K562 (cell line): ENCODE data around the gene MBNL2. TPM values are rescaled to one million over a fixed set of nuclear protein-coding genes. Genes with fewer than 3 reads are reported as not detected.

ENCODE experiments used
- ATAC-seq: fragments of 200-7000 bp; cut with Tn5 transposase; 3 replicates; pipeline ENCODE4 v1.9.1; 2020; ENCODE audit warnings: moderate library complexity
- BruUV-seq: library from RNA; stranded (reverse); fragments of 400-500 nt; replicated peaks from 2 replicates; lab custom pipeline; 2021; lab: Mats Ljungman, UMichigan
- CTCF ChIA-PET: fragments of 300-600 bp; formaldehyde crosslinking; extraction: SDS; loops from one replicate; lab custom pipeline; 2021; ENCODE audit warnings: low intra/inter-chr PET ratio; lab: Yijun Ruan, JAX
- POLR2A ChIA-PET: fragments of 300-600, 350-650 bp; sonication (Branson Sonifier 250); formaldehyde crosslinking; extraction: SDS; loops from one replicate; lab custom pipeline; 2021; ENCODE audit warnings: antibody characterized with exemption, inconsistent platforms; lab: Yijun Ruan, JAX
- DNase-seq, 4 experiments: peaks; one replicate each; pipeline versions ENCODE4 v3.0.0 to v3.0.0-alpha.2; 2011 to 2018; ENCODE audit warnings: low spot score in 3 of 4, mixed read lengths in 3 of 4; ENCODE audit errors: extremely low read depth in 1 of 4
- FAIRE-seq: peaks from 2 replicates; lab custom pipeline; 2011; peaks lifted over from hg19 to GRCh38; lab: Jason Lieb, UNC
- H2AFZ ChIP-seq: 2 replicates; pipeline ENCODE4 v1.6.0; 2011; ENCODE audit warnings: low read depth, low read length, control low read depth, inconsistent platforms
- H3K27ac ChIP-seq: fragments of 200-600 bp; 3 replicates; pipeline ENCODE4 v1.8.0; 2011; ENCODE audit warnings: low read depth, mild to moderate bottlenecking, control low read depth, inconsistent platforms, low read length, moderate library complexity, mixed read lengths; ENCODE audit errors: extremely low read depth
- H3K27me3 ChIP-seq, 2 experiments: fragments of 300-600 bp in 1 of 2; 2 replicates in 1 of 2; 3 replicates in 1 of 2; pipeline versions ENCODE4 v1.6.0 to v1.8.0; 2011; ENCODE audit warnings: inconsistent platforms in 2 of 2, low read length in 2 of 2, mild to moderate bottlenecking in 1 of 2, mixed read lengths in 1 of 2, moderate library complexity in 1 of 2; ENCODE audit not compliant: control insufficient read depth in 2 of 2, insufficient read depth in 2 of 2
- H3K36me3 ChIP-seq: fragments of 300-600 bp; 3 replicates; pipeline ENCODE4 v1.8.0; 2011; ENCODE audit warnings: mild to moderate bottlenecking, low read length, inconsistent platforms; ENCODE audit not compliant: control insufficient read depth, insufficient read depth
- H3K4me1 ChIP-seq, 2 experiments: fragments of 200-600 bp in 1 of 2; replicated peaks in 1 of 2; 2 replicates in 1 of 2; 3 replicates in 1 of 2; pipeline versions ENCODE4 v1.5.1 to v1.8.0; 2011; ENCODE audit warnings: inconsistent platforms in 2 of 2, low read length in 2 of 2, mild to moderate bottlenecking in 1 of 2, mixed read lengths in 1 of 2, moderate library complexity in 1 of 2; ENCODE audit not compliant: control insufficient read depth in 2 of 2, insufficient read depth in 2 of 2
- H3K4me2 ChIP-seq: 2 replicates; pipeline ENCODE4 v1.6.1; 2011; ENCODE audit warnings: low read length, control low read depth, inconsistent platforms, mixed read lengths; ENCODE audit not compliant: insufficient read depth
- H3K4me3 ChIP-seq: fragments of 200-600 bp; sonication (generic), shearing (Covaris generic); 2 replicates; pipeline ENCODE4 v1.5.1; 2016; ENCODE audit warnings: control low read depth, inconsistent platforms
- H3K79me2 ChIP-seq: fragments of 200-600 bp; 3 replicates; pipeline ENCODE4 v1.8.0; 2011; ENCODE audit warnings: low read length, inconsistent platforms; ENCODE audit not compliant: control insufficient read depth, insufficient read depth
- H3K9ac ChIP-seq, 2 experiments: 2 replicates each; pipeline versions ENCODE4 v1.6.0 to v1.6.1; 2011; ENCODE audit warnings: low read depth in 2 of 2, low read length in 2 of 2, control low read depth in 1 of 2, inconsistent platforms in 1 of 2, mild to moderate bottlenecking in 1 of 2, mixed read lengths in 1 of 2; ENCODE audit not compliant: insufficient read depth in 1 of 2
- H3K9me1 ChIP-seq: one replicate; pipeline ENCODE4 v1.6.0; 2011; ENCODE audit warnings: inconsistent platforms, mild to moderate bottlenecking, low read length, moderate library complexity; ENCODE audit not compliant: control insufficient read depth, insufficient read depth
- H3K9me3 ChIP-seq: replicated peaks from 2 replicates; pipeline ENCODE4 v1.5.1; 2011; ENCODE audit warnings: low read depth, low read length, inconsistent platforms; ENCODE audit not compliant: control insufficient read depth, insufficient read depth
- H4K20me1 ChIP-seq: replicated peaks from 2 replicates; pipeline ENCODE4 v1.6.1; 2011; ENCODE audit warnings: low read length, inconsistent platforms, mixed read lengths; ENCODE audit not compliant: control insufficient read depth, insufficient read depth
- FOXA3 ChIP-seq, 2 experiments: fragments of 450-650 bp in 1 of 2; sonication (generic) in 1 of 2; formaldehyde crosslinking; IDR thresholded peaks in 1 of 2; conservative IDR thresholded peaks in 1 of 2; 2 replicates each; pipeline versions ENCODE4 v1.4.0 to v1.8.0; 2020 to 2022; ENCODE audit warnings: mild to moderate bottlenecking in 2 of 2, missing genetic modification reagents in 1 of 2
- MECOM ChIP-seq: fragments of 250-450 bp; sonication (Bioruptor Pico); IDR thresholded peaks from 2 replicates; pipeline ENCODE4 v1.8.0; 2022; ENCODE audit warnings: inconsistent platforms
- PTBP1 ChIP-seq: fragments of 200-400 bp; formaldehyde crosslinking; IDR thresholded peaks from 2 replicates; pipeline ENCODE4 v1.6.1; 2017; ENCODE audit warnings: low read depth, low read length
- WGBS: fragments of 100-300 bp; shearing (Covaris generic); methylation state at CpG from one replicate; pipeline ENCODE4 v1.1.6; 2016; ENCODE audit warnings: low coverage, mixed read lengths; ENCODE audit not compliant: insufficient coverage; ENCODE audit errors: missing lambda C conversion rate; 5-methylcytosine and 5-hydroxymethylcytosine counted together
- in situ Hi-C: fragments of 300-500 bp; cut with MboI; formaldehyde crosslinking; loops from 4 replicates; pipeline ENCODE4 v1.15.0; 2018; ENCODE audit warnings: inconsistent platforms, mixed read lengths
- intact Hi-C: fragments of 100-400 bp; cut with micrococcal nuclease; formaldehyde crosslinking; loops from 2 replicates; pipeline ENCODE4 v1.14.2; 2022
- polyA plus RNA-seq, 8 experiments: library from polyadenylated mRNA; depleted of rRNA in 4 of 8; stranded (reverse) in 5 of 8; unstranded in 3 of 8; fragments of >200 nt; fragmentation: Nextera tagmentation in 2 of 8; fragmentation: Illumina TruSeq in 1 of 8; extraction: Ambion mirVana in 2 of 8; extraction: Trizol in 1 of 8; gene quantifications; 2 replicates each; pipeline versions ENCODE4 v1.2.1 to v1.2.3, GENCODE V29; 2011 to 2014; ENCODE audit warnings: inconsistent platforms in 1 of 8, missing spikeins in 1 of 8
- total RNA-seq, 7 experiments: library from RNA; depleted of rRNA in 6 of 7; stranded (reverse); fragments of >200 nt in 6 of 7; fragmentation: Illumina TruSeq in 2 of 7; extraction: Trizol in 2 of 7; gene quantifications; 2 replicates each; pipeline versions ENCODE4 v1.2.1 to v1.2.3, GENCODE V29; 2011 to 2021; ENCODE audit warnings: low replicate concordance in 1 of 7
- TF ChIP-seq, protein P1 (sequence below): IDR thresholded peaks from 2 replicates; pipeline ENCODE4 v1.6.1; 2012; ENCODE audit warnings: low read depth, low read length, improper control_type of control experiment, borderline replicate concordance

The MBNL2 gene
- total and polyA plus RNA-seq, 9 of the 15 experiments (the other 6 are each of a cell fraction or from before 2014, with no cell fraction given), result 7.0 to 24.8 (median 13.8) TPM

DNA sequence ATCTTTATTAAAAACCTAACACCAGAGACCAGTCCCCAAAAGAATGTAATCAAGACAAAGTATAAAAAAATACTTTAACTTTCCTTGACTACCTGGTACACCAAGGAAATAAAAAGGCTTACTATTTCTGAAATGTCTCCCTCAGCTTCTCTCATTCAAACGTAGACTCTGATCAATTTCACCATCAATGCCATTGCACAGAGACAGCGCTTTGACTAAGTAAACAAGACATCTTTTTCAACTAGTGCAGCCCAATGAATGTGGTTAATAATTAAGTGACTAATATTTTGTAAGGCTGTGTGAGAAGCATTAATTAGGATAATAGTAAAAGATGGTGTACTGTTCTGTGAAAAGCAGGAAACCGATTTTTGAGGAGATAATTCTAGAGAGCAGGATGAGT lies 204.6 kb downstream of the MBNL2 start:
- in situ Hi-C loops (no loop called here), intact Hi-C loops (no loop called here)
- H3K9ac ChIP-seq, result no peak overlapping the region
- no peak overlapping the region for H3K27ac ChIP-seq
- H2AFZ ChIP-seq, result no peak overlapping the region
- H3K79me2 ChIP-seq, result no peaks in the 10 kb centered on the region
- H4K20me1 ChIP-seq, result no peaks in the 10 kb centered on the region
- DNase-seq, result no peak
- no peaks in the 10 kb centered on the region for H3K9me3 ChIP-seq
- H3K4me2 ChIP-seq, result no peak overlapping the region
- BruUV-seq, result no TSS peak
- peaks cover 0 to 9% of the 10 kb centered on the region in 2 experiments; a peak in 2 of 5 replicates for H3K4me1 ChIP-seq
- ChIA-PET POLR2A (interaction anchor here (0.6 kb wide), 1 partner anchor 423 kb away, joined by 3 read pairs; no protein-coding TSS in a partner anchor), CTCF (no interaction called here)
- no peaks in the 10 kb centered on the region for H3K36me3 ChIP-seq
- TF ChIP-seq, protein P1, sequence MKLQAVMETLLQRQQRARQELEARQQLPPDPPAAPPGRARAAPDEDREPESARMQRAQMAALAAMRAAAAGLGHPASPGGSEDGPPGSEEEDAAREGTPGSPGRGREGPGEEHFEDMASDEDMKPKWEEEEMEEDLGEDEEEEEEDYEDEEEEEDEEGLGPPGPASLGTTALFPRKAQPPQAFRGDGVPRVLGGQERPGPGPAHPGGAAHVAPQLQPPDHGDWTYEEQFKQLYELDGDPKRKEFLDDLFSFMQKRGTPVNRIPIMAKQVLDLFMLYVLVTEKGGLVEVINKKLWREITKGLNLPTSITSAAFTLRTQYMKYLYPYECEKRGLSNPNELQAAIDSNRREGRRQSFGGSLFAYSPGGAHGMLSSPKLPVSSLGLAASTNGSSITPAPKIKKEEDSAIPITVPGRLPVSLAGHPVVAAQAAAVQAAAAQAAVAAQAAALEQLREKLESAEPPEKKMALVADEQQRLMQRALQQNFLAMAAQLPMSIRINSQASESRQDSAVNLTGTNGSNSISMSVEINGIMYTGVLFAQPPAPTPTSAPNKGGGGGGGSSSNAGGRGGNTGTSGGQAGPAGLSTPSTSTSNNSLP, result no peak
- TF ChIP-seq PTBP1, result no peak
- 0 out of 2 replicates have a peak, but pooled peaks have one; percentile 86 for TF ChIP-seq MECOM (CRISPR knock-in tag)
- TF ChIP-seq FOXA3 (CRISPR knock-in tag; conservative IDR thresholded peaks at IDR 0.05 in 1 of 2, IDR thresholded peaks at IDR 0.05 in 1 of 2), result peak in 1 of 2 experiments; percentile 36; a peak in 1 of 4 replicates
- no peaks in the 10 kb centered on the region for H3K9me1 ChIP-seq
- no peaks in the 10 kb centered on the region for H3K27me3 ChIP-seq
- H3K4me3 ChIP-seq, result no peak overlapping the region
- ATAC-seq, result no peak
- WGBS, result 14% methylated on average over 3 of the region's 3 CpGs
- FAIRE-seq, result no peak
